NOMO-1 (cell line): Measurements from ENCODE around the gene PROCR.
"Not testable (repeated sequence)": the region's sequence is repeated elsewhere in the genome, so short reads cannot be mapped to it uniquely, and the experiment has no call there.

Experiments used
- DNase-seq, 2 experiments: peaks; one replicate each; lab custom pipeline; 2025; ENCODE audit not compliant: unreplicated experiment in 2 of 2; lab: John Stamatoyannopoulos, UW

PROCR gene

GRCh38 chr20:35164531-35164930 lies 7.3 kb upstream of the PROCR start:
- not testable (repeated sequence) for DNase-seq

- DNase-seq: no peak
These were observed 6.4 kb upstream of the PROCR start for GRCh38 chr20:35165221-35166185.

GRCh38 chr20:35166242-35166830 lies 5.5 kb upstream of the PROCR start:
- DNase-seq: no peak

GRCh38 chr20:35167787-35168186 lies 4.1 kb upstream of the PROCR start:
- no peak for DNase-seq

- not testable (repeated sequence) for DNase-seq
These were observed 3.0 kb upstream of the PROCR start for GRCh38 chr20:35168701-35169409.

- DNase-seq: no peak
These were observed 477 bp upstream of the PROCR start for GRCh38 chr20:35171438-35171752.

GRCh38 chr20:35172434-35172806 lies 548 bp downstream of the PROCR start:
- DNase-seq: no peak

- DNase-seq: no peak
These were observed 1.8 kb downstream of the PROCR start for GRCh38 chr20:35173576-35174192.

GRCh38 chr20:35174458-35175216 lies 2.8 kb downstream of the PROCR start:
- DNase-seq: no peak

GRCh38 chr20:35176132-35176531 lies 4.3 kb downstream of the PROCR start:
- no peak for DNase-seq

- DNase-seq: no peak
These were observed 7.7 kb downstream of the PROCR start for GRCh38 chr20:35179292-35180212.

GRCh38 chr20:35180266-35180665 lies 8.4 kb downstream of the PROCR start:
- no peak for DNase-seq

GRCh38 chr20:35181731-35182130 lies 9.9 kb downstream of the PROCR start:
- no peak for DNase-seq

- not testable (repeated sequence) for DNase-seq
These were observed 14.9 kb downstream of the PROCR start for GRCh38 chr20:35186691-35187289.

GRCh38 chr20:35187584-35188190 lies 15.8 kb downstream of the PROCR start:
- DNase-seq: no peak

- not testable (repeated sequence) for DNase-seq
These were observed 17.4 kb downstream of the PROCR start for GRCh38 chr20:35189223-35189622.

GRCh38 chr20:35190556-35190955 lies 18.7 kb downstream of the PROCR start:
- DNase-seq: no peak

GRCh38 chr20:35191419-35192117 lies 19.7 kb downstream of the PROCR start:
- no peak for DNase-seq
